A673 (cell line): ENCODE data around the gene PID1. TPM values are rescaled to one million over a fixed set of nuclear protein-coding genes. Genes with fewer than 3 reads are reported as not detected.

Source experiments
- BruUV-seq: library from RNA; stranded (reverse); fragments of 400-500 nt; replicated peaks from 2 replicates; lab custom pipeline; 2021; lab: Mats Ljungman, UMichigan
- CTCF ChIA-PET: fragments of 300-600 bp; sonication (Branson Sonifier 250); formaldehyde crosslinking; loops from one replicate; lab custom pipeline; 2022; ENCODE audit warnings: antibody characterized with exemption; lab: Charles Lee
- POLR2A ChIA-PET: fragments of 300-600 bp; sonication (Branson Sonifier 250); formaldehyde crosslinking; loops from one replicate; lab custom pipeline; 2022; ENCODE audit warnings: antibody characterized with exemption; ENCODE audit not compliant: low non-redundant PET; lab: Charles Lee
- DNase-seq: peaks from one replicate; pipeline ENCODE4 v3.0.0-alpha.2; 2015; ENCODE audit warnings: low spot score
- H3K27ac ChIP-seq: fragments of 200-600 bp; sonication (generic); 2 replicates; pipeline ENCODE4 v1.5.1; 2016; ENCODE audit warnings: mixed run types, low read depth, mild to moderate bottlenecking, mixed read lengths, antibody characterized with exemption, low read length; ENCODE audit not compliant: poor library complexity, severe bottlenecking
- H3K27me3 ChIP-seq: fragments of 200-600 bp; sonication (generic); replicated peaks from 2 replicates; pipeline ENCODE4 v1.6.1; 2017; ENCODE audit warnings: mixed run types, low read depth, mild to moderate bottlenecking, mixed read lengths, antibody characterized with exemption, low read length; ENCODE audit not compliant: insufficient read depth, poor library complexity
- H3K36me3 ChIP-seq: fragments of 200-600 bp; sonication (generic); 2 replicates; pipeline ENCODE4 v1.6.1; 2016; ENCODE audit warnings: mixed run types, mild to moderate bottlenecking, mixed read lengths, antibody characterized with exemption, low read length; ENCODE audit not compliant: insufficient read depth, poor library complexity, severe bottlenecking
- H3K4me1 ChIP-seq: fragments of 200-600 bp; sonication (generic); 2 replicates; pipeline ENCODE4 v1.6.1; 2017; ENCODE audit warnings: mixed run types, mild to moderate bottlenecking, mixed read lengths, antibody characterized with exemption, low read length; ENCODE audit not compliant: insufficient read depth, poor library complexity, severe bottlenecking
- H3K4me3 ChIP-seq: fragments of 200-600 bp; sonication (generic); 2 replicates; pipeline ENCODE4 v1.5.1; 2016; ENCODE audit warnings: low read depth, mixed run types, mild to moderate bottlenecking, mixed read lengths, low read length; ENCODE audit not compliant: poor library complexity, severe bottlenecking
- H3K9me3 ChIP-seq: fragments of 200-600 bp; sonication (generic); 2 replicates; pipeline ENCODE4 v1.6.1; 2016; ENCODE audit warnings: mixed run types, low read depth, mild to moderate bottlenecking, mixed read lengths, antibody characterized with exemption, low read length; ENCODE audit not compliant: poor library complexity, severe bottlenecking
- intact Hi-C: fragments of 100-400 bp; cut with micrococcal nuclease; formaldehyde crosslinking; loops from one replicate; pipeline ENCODE4 v1.10.0; 2022; ENCODE audit not compliant: unreplicated experiment
- total RNA-seq: library from RNA; stranded (reverse); gene quantifications from 2 replicates; pipeline ENCODE4 v1.2.3, GENCODE V29; 2021
- TF ChIP-seq, protein P1 (sequence below): fragments of 300-800, 200-600 bp; sonication (generic); conservative IDR thresholded peaks from 2 replicates; pipeline ENCODE4 v1.5.1; 2017; ENCODE audit warnings: low read depth, mild to moderate bottlenecking, antibody characterized with exemption, low read length, moderate library complexity, mixed read lengths

The PID1 gene
- total RNA-seq, 1 experiment from 2014 or later, result 1.5 TPM

DNA sequence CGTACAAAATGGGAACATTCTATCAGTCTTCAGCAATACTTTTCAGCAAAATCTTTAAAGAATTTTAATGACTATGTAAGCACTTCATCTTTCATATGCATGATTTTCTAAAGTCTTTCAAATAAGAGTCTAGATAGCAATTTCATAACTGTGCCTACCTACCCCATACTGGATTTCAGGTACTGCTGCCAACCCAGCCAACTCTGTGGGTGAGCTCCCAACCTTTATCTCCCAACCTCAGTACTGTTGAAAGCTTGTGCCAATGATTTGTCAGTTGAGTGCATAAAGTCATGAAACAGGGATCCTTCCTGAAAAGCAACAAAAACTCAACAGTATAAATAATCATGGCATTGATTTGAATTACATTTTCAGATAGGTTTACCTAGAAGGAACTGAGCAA, 296.9 kb downstream of the PID1 start:
- DNase-seq, result no peak
- no peak overlapping the region for H3K27ac ChIP-seq
- POLR2A ChIA-PET, result no interaction called here
- no peaks in the 10 kb centered on the region for H3K27me3 ChIP-seq
- no peaks in the 10 kb centered on the region for H3K9me3 ChIP-seq
- no peak overlapping the region for H3K4me3 ChIP-seq
- CTCF ChIA-PET, result interaction anchor here (0.5 kb wide), 1 partner anchor 612 kb away, joined by 10 read pairs; no protein-coding TSS in a partner anchor
- TF ChIP-seq, protein P1, sequence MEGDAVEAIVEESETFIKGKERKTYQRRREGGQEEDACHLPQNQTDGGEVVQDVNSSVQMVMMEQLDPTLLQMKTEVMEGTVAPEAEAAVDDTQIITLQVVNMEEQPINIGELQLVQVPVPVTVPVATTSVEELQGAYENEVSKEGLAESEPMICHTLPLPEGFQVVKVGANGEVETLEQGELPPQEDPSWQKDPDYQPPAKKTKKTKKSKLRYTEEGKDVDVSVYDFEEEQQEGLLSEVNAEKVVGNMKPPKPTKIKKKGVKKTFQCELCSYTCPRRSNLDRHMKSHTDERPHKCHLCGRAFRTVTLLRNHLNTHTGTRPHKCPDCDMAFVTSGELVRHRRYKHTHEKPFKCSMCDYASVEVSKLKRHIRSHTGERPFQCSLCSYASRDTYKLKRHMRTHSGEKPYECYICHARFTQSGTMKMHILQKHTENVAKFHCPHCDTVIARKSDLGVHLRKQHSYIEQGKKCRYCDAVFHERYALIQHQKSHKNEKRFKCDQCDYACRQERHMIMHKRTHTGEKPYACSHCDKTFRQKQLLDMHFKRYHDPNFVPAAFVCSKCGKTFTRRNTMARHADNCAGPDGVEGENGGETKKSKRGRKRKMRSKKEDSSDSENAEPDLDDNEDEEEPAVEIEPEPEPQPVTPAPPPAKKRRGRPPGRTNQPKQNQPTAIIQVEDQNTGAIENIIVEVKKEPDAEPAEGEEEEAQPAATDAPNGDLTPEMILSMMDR, result no peak
- no peaks in the 10 kb centered on the region for H3K4me1 ChIP-seq
- no peaks in the 10 kb centered on the region for H3K36me3 ChIP-seq
- no TSS peak for BruUV-seq
- intact Hi-C loops, result no loop called here
